Thyroid gland (tissue), 4 donors: Measurements from ENCODE around the gene AP2S1. TPM values are rescaled to one million over a fixed set of nuclear protein-coding genes. Genes with fewer than 3 reads are reported as not detected.
A peak's percentile ranks its signal among the peaks of the same experiment; 100 is the strongest.

Experiments
- DNase-seq, 2 donors: peaks; one replicate each; pipeline ENCODE4 v3.0.0-alpha.2; 2019
- H3K27ac ChIP-seq, 3 donors: fragments of 200-600 bp; sonication (generic); 1 replicate in 2 of 3; 2 replicates in 1 of 3; pipeline ENCODE4 v1.5.1; 2016 to 2019; ENCODE audit warnings: mild to moderate bottlenecking in 1 of 3, moderate library complexity in 1 of 3
- H3K27me3 ChIP-seq: fragments of 200-600 bp; sonication (generic); one replicate; pipeline ENCODE4 v1.5.1; 2019
- H3K36me3 ChIP-seq, 2 donors: fragments of 200-600 bp; sonication (generic); one replicate each; pipeline ENCODE4 v1.5.1; 2016 to 2019
- H3K4me1 ChIP-seq, 2 donors: fragments of 200-600 bp; sonication (generic); one replicate each; pipeline ENCODE4 v1.5.1; 2017 to 2019
- H3K4me3 ChIP-seq, 3 donors: fragments of 200-600 bp; sonication (generic); replicated peaks in 1 of 3; 1 replicate in 2 of 3; 2 replicates in 1 of 3; pipeline ENCODE4 v1.5.1; 2016; ENCODE audit warnings: mild to moderate bottlenecking in 1 of 3
- H3K9me3 ChIP-seq: fragments of 200-600 bp; sonication (generic); one replicate; pipeline ENCODE4 v1.5.1; 2017
- POLR2A ChIP-seq, 2 donors: fragments of 450-650 bp; IDR thresholded peaks; one replicate each; pipeline ENCODE4 v1.6.1; 2017; ENCODE audit warnings: antibody characterized with exemption in 2 of 2, mild to moderate bottlenecking in 2 of 2, moderate library complexity in 1 of 2
- WGBS, 2 donors: methylation state at CpG; one replicate each; pipeline ENCODE4 v1.1.5; 2017; 5-methylcytosine and 5-hydroxymethylcytosine counted together
- intact Hi-C: fragments of 100-400 bp; cut with DNase I; formaldehyde crosslinking; loops from one replicate; pipeline ENCODE4 v1.15.1; 2023
- small RNA-seq: library from RNA; depleted of rRNA; stranded (forward); fragments of <200 nt; gene quantifications from one replicate; pipeline ENCODE3, GENCODE V24; 2016
- total RNA-seq, 4 donors: library from RNA; depleted of rRNA; stranded (reverse); fragments of >200 nt; gene quantifications; one replicate each; pipeline ENCODE4 v1.2.3, GENCODE V29; 2016
- TF ChIP-seq, protein P1 (sequence below), 6 experiments: fragments of 200-600 bp in 3 of 6; fragments of 450-650 bp in 3 of 6; sonication (generic) in 3 of 6; IDR thresholded peaks; one replicate each; pipeline ENCODE4 v1.5.1; 2016 to 2019; ENCODE audit warnings: antibody characterized with exemption in 6 of 6, mild to moderate bottlenecking in 2 of 6, inconsistent platforms in 1 of 6, moderate library complexity in 1 of 6

The AP2S1 gene
- total RNA-seq, 4 donors from 2014 or later, result 29.8 to 98.4 (median 64.1) TPM

DNA sequence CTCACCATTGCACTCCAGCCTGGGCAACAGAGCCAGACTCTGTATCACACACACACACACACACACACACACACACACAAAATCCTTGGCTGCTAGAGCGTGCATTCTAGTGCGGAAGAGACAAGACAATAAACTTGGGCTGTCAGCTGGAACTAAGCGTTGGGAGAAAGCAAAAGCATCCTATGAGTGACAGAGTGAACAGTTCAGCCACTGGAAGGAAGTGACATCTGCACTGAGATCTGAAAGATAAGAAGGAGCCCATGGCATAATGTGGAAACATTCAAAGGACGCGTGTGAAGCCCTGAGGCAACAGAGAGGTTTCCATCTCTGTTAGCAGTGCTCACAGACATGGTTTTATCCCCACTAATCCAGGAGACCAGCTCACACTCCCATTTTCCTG lies 58.7 kb downstream of the AP2S1 start:
- no peaks in the 10 kb centered on the region for H3K27me3 ChIP-seq
- no peaks in the 10 kb centered on the region for H3K36me3 ChIP-seq
- TF ChIP-seq, protein P1, sequence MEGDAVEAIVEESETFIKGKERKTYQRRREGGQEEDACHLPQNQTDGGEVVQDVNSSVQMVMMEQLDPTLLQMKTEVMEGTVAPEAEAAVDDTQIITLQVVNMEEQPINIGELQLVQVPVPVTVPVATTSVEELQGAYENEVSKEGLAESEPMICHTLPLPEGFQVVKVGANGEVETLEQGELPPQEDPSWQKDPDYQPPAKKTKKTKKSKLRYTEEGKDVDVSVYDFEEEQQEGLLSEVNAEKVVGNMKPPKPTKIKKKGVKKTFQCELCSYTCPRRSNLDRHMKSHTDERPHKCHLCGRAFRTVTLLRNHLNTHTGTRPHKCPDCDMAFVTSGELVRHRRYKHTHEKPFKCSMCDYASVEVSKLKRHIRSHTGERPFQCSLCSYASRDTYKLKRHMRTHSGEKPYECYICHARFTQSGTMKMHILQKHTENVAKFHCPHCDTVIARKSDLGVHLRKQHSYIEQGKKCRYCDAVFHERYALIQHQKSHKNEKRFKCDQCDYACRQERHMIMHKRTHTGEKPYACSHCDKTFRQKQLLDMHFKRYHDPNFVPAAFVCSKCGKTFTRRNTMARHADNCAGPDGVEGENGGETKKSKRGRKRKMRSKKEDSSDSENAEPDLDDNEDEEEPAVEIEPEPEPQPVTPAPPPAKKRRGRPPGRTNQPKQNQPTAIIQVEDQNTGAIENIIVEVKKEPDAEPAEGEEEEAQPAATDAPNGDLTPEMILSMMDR (IDR thresholded peaks at IDR 0.05), result no peak
- no peak for TF ChIP-seq POLR2A (IDR thresholded peaks at IDR 0.05)
- H3K27ac ChIP-seq, result no peak overlapping the region
- DNase-seq, result no peak
- no peaks in the 10 kb centered on the region for H3K9me3 ChIP-seq
- intact Hi-C loops, result no loop called here
- WGBS, 2 donors, result 67 to 70% methylated on average over 5 of the region's 5 CpGs
- H3K4me1 ChIP-seq, result peaks cover 9 to 27% of the 10 kb centered on the region in 2 donors
- no peak overlapping the region for H3K4me3 ChIP-seq

- intact Hi-C loops, result no loop called here
- H3K27ac ChIP-seq, result no peak overlapping the region
- TF ChIP-seq, protein P1 (IDR thresholded peaks at IDR 0.05), result no peak
- no peak for TF ChIP-seq POLR2A (IDR thresholded peaks at IDR 0.05)
These were observed 61.3 kb downstream of the AP2S1 start for GRCh38 chr19:46789371-46789770.

DNA sequence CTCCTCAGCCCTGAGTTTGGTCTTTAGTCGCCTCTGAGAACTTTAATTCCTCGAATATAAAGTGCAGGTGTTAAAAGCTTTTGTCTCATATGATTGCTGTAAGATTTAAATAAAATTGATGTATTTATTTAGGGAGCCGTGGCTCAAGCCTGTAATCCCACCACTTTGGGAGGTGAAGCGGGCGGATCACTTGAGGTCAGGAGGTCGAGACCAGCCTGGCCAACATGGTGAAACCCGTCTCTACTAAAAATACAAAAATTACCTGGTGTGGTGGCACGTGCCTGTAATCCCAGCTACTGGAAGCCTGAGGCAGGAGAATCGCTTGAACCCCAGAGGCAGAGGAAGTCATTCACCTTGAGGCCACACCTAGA lies 61.7 kb downstream of the AP2S1 start:
- H3K4me1 ChIP-seq, result peaks cover 12 to 36% of the 10 kb centered on the region in 2 donors
- no peak for DNase-seq
- WGBS, 2 donors, result 56 to 64% methylated on average over 9 of the region's 9 CpGs
- TF ChIP-seq, protein P1 (IDR thresholded peaks at IDR 0.05), result no peak
- TF ChIP-seq POLR2A (IDR thresholded peaks at IDR 0.05), result no peak
- H3K4me3 ChIP-seq, result no peak overlapping the region
- H3K27ac ChIP-seq, result no peak overlapping the region
- no peaks in the 10 kb centered on the region for H3K27me3 ChIP-seq
- no peaks in the 10 kb centered on the region for H3K36me3 ChIP-seq
- H3K9me3 ChIP-seq, result no peaks in the 10 kb centered on the region
- intact Hi-C loops, result no loop called here

More at GRCh38 chr19:46789371-46789770, 61.3 kb downstream of the AP2S1 start:
- DNase-seq, result no peak
- Histone ChIP-seq H3K9me3 (no peaks in the 10 kb centered on the region), H3K4me3 (no peak overlapping the region), H3K27me3 (no peaks in the 10 kb centered on the region), H3K4me1 (peaks cover 12 to 32% of the 10 kb centered on the region in 2 donors), H3K36me3 (no peaks in the 10 kb centered on the region)
- WGBS, 2 donors, result 85 to 93% methylated on average over 8 of the region's 8 CpGs

GRCh38 chr19:46788262-46788967 lies 62.2 kb downstream of the AP2S1 start, which contains the start of gene SLC1A5:
Gene SLC1A5 (minus strand): TSS chr19:46788594. CDS start chr19:46787965, 629 bp downstream.
- intact Hi-C loops, result no loop called here
- peak; percentile 80 to 83 for DNase-seq
- Histone ChIP-seq H3K27ac (peak within 1 kb of the TSS in 2 of 3 donors; percentile 73 to 76), H3K27me3 (no peaks in the 10 kb centered on the region), H3K36me3 (no peaks in the 10 kb centered on the region), H3K4me1 (peaks cover 12 to 39% of the 10 kb centered on the region in 2 donors), H3K4me3 (peak within 1 kb of the TSS in 2 of 3 donors; percentile 14 to 43), H3K9me3 (no peaks in the 10 kb centered on the region)
- 3 to 5% methylated on average over 9 of the region's 46 CpGs for WGBS, 2 donors
- TF ChIP-seq, protein P1 (IDR thresholded peaks at IDR 0.05), result no peak
- TF ChIP-seq POLR2A (IDR thresholded peaks at IDR 0.05), result peak in 1 of 2 donors; percentile 74

Small RNA genes within 50 kb of the gene (small RNA-seq; reads per million reads assigned to genes)
- gene AC008622.3 (not detected), gene HNRNPMP2 (not detected)

Other genes starting within 250 kb of the AP2S1 start
- 100 to 1,000 TPM; 108 to 190 (median 155) TPM for gene CALM3, start 249.5 kb downstream of the AP2S1 start, total RNA-seq
- gene PTGIR, start 225.8 kb downstream of the AP2S1 start, total RNA-seq, result 10 to 100 TPM in 2 of 4 donors, 1 to 10 TPM in 2; 9.0 to 21.9 (median 12.7) TPM
- not detected for gene GNG8, start 214.6 kb downstream of the AP2S1 start, total RNA-seq
- 1 to 10 TPM; 1.7 to 3.2 (median 2.7) TPM for gene DACT3, start 189.7 kb downstream of the AP2S1 start, total RNA-seq
- gene PRKD2, start 133.7 kb downstream of the AP2S1 start, total RNA-seq, result 10 to 100 TPM; 23.7 to 40.7 (median 32.7) TPM
- 10 to 100 TPM; 20.1 to 40.1 (median 23.1) TPM for gene FKRP, start 104.8 kb downstream of the AP2S1 start, total RNA-seq
- 10 to 100 TPM; 54.1 to 73.4 (median 67.7) TPM for gene STRN4, start 104.4 kb downstream of the AP2S1 start, total RNA-seq
- gene SLC1A5, start 62.3 kb downstream of the AP2S1 start, total RNA-seq, result 10 to 100 TPM in 3 of 4 donors, 1 to 10 TPM in 1; 9.3 to 18.5 (median 11.8) TPM
- 10 to 100 TPM; 51.2 to 82.9 (median 67.0) TPM for gene ARHGAP35, start 10.2 kb upstream of the AP2S1 start, total RNA-seq
- gene NPAS1, start 169.0 kb upstream of the AP2S1 start, total RNA-seq, result under 1 TPM in 2 of 4 donors, not detected in 2; 0.56 to 0.71 TPM
- gene TMEM160, start 197.8 kb upstream of the AP2S1 start, total RNA-seq, result 100 to 1,000 TPM in 1 of 4 donors, 10 to 100 TPM in 3; 45.1 to 100 (median 67.2) TPM